IPS DF 4.7 (cell line): Measurements from ENCODE around the gene RBFOX2.
"Not testable (repeated sequence)": the region's sequence is repeated elsewhere in the genome, so short reads cannot be mapped to it uniquely, and the experiment has no call there.

Experiments used
- DNase-seq: peaks from one replicate; pipeline ENCODE4 v3.0.0-alpha.2; 2013; ENCODE audit warnings: low spot score; ENCODE audit errors: extremely low read depth

The RBFOX2 gene

DNA sequence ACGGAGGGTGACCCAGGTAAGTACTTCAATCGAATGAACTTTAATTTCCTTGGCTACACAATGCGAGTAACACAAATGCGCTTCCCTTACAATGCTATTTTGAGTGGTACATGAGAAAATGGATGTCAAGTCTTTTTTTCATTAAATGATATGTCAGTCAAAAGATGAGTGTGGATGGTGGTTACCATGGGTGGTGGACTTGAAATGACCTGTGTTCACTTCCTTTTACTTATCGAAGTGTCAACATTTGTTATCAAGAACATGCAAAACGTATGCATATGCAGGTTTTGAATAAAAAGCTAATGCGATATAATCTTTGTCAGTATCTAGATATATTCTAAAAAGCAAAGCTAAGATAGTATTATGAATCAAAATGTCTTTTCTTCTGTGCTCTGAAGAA lies 319.7 kb downstream of the RBFOX2 start:
- no peak for DNase-seq

DNA sequence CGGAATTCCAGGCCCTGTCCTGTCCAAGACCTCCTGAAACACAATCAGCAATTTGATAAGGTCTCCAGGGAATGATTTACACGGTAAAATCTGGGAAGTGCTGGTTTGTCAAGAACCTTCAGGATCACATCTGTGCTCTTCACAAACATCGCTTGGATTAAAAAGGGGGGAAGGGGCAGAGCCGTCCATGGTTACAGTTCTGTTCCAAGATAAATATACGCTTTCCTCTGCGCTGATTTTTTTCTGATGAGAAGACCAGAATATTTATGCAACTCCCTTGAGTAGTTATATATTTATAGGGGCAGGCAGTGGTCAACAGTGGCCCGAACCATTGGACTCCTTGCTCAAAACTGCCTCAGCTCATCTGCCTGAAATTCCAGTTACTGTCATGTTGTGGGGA lies 320.2 kb downstream of the RBFOX2 start:
- no peak for DNase-seq

DNA sequence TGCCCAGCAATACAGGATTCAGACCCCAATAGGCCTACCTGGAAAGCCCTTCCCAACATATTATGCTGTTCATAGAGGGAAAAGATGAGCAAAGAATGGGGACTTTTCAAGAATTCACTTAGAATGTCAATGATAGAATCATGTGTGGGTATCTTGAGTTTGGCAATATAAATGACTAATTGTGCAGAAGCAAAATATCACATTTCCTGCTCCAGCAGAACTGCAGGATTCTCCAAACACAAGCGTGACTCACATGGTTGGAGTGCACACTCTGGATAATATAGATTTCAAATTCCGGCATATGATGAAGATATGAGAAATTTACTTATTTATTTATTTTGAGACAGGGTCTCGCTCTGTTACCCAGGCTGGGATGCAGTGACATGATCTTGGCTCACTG lies 323.5 kb downstream of the RBFOX2 start:
- DNase-seq = no peak

DNA sequence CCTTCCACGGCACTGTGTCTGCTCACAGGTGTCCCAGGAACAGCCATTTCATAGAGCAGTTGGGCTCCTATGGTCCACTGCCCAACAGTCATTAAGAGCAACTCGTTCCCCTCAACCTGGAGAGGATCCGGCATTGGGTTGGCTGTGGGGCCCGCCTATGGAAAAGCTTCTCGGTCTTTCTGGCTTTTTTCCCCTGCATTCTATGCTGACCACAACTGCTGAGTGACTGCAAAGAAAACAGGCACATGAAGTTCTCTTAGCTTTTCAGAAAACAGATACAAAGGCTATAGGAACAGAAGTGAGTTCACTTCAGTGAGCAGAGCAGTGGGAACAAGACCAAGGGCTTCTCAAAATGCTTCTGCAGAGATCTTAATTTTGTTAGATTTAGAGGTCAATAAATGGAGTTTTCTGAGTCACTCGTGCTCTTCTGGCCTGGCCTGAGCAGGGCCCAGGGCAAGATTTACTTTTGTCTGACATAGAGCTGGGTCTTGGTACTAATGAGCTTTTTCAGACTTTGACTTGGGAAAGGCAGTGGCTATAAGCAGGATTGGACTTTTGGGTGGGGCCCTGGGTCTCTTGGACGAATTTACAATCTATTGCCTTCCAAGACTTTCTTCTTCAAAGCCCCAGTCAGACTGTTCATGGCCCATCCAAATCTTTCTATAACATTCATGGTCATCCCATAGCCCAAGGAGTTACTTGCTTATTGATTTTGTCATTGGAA lies 324.6 kb downstream of the RBFOX2 start:
- no peak for DNase-seq

DNA sequence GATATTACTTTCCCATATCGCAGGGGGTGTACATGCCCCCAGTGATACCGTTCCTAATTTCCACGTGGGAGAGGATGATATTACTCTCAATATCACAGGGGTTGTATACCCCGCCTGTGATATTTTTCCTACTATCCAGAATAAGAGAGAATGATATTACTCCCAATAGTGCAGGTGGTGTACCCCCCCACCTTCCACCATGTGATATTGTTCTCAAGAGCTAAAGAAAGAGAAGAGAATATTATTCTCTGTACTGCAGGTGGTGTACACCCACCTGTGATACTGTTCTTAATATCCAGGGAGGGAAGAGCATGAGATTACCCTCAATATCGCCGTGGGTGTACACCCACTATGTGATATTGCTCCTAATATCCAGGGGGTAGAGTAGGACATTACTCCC lies 328.8 kb downstream of the RBFOX2 start:
- not testable (repeated sequence) for DNase-seq

DNA sequence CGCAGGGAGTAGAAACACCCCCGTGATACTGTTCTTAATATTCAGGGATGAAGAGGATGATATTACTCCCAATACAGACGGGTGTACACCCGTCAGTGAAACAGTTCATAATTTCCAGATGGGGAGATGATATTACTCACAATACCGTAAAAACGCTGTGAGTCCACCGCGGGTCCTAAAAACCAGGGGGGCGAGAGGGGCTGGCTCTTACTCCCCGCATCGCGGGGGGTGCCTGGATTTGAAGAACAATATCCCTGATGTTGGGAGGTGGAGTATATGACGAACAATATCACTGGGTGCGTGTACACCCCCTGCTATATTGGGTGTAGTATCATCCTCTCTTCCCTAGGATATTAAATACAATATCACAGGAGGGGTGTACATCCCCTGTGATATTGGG lies 331.5 kb downstream of the RBFOX2 start:
- DNase-seq = no peak

DNA sequence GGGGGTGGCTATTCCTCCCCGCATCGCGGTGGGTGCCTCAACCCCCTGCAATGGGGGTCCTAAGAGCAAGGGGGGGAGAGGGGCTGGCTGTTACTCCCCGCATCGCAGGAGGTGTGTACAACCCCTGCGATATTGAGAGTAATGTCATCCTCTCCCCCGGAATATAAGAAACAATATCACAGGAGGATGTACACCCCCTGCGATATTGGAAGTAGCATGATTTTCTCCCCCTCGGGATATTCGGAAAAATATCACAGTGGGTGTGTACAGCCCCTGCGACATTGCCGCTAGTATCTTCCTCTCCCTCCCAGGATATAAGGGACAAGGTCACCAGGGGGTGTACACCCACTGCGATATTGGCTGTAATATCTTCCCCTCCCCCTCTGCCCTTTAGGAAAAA lies 333.4 kb downstream of the RBFOX2 start:
- no peak for DNase-seq

DNA sequence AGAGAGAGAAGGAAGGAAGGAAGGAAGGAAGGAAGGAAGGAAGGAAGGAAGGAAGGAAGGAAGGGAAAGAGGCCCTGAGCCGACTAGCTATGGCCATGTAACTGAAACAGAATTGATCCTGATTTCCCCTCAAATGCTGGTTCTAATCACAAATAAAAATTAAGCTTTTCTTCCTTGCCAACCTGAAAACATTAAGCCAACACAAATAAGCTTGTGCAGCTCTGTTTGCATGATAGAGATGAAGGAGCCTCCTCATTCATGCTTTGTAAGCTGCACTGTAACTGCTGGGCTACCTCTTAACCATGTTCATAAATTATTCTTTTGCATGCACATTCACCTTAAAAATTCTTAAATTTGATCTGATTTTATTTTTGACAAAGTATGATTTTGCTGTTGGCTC lies 338.6 kb downstream of the RBFOX2 start:
- no peak for DNase-seq

DNA sequence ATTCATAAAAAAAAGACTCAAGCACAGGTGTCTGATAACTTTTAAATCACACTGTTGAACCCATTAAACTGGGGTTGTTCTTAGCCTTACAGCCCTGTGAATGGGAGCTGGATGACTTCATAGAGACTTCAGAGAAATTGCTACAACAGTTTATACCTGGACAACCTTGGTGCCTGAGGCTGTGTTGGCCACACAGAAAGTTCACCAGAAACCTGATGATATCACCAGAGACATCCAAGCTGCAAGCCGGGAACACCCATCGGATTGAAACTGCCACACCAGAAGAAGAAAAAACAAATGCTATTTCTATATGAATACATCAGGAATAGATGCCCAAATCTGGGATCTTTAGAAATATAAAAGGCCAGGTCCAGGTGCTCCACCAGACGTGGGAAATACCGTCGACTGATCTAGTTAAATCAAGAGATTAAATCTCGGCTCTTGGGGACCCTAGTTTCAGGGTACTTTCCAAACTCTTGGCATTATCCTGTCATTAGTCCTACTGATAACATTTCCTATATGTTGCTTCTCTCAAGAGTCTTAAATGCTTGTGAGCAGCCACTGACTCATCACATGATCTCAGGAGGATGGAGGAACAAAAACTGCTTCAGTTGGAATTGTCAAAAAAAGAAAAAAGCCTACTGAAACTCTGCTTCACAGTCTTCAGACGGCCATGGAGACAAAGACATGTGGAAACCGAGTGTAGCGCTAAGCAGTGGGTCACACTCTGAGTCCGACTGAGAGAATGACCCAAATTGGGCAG lies 339.5 kb downstream of the RBFOX2 start:
- no peak for DNase-seq
